ENCODE data around the gene KCNT2. TPM values are rescaled to one million over a fixed set of nuclear protein-coding genes. Genes with fewer than 3 reads are reported as not detected.

The KCNT2 gene
- total RNA-seq, 1 experiment from 2014 or later: 0.41 TPM

DNA sequence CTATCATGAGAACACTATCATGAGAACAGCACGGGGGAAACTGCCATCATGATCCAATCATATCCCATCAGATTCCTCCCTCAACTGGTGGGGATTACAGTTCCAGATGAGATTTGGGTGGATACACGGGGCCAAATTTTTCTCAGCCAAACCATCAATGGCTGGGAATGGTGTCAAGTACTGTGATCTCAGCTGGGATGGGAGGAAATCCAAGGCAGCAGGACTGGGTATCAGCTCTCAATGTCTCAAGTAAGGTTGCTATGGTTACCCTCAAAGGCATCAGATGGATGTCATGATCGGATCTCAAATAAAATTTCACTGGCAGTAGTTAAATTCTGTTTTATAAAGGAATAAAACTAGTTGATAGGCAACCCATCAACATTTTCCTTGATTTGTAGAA lies 399.0 kb downstream of the KCNT2 start:
- DNase-seq (ENCODE audit: low read depth, low spot score): no peak
- no peak overlapping the region for H3K27ac ChIP-seq (ENCODE audit: low read length)
- POLR2A ChIA-PET: no interaction called here

DNA sequence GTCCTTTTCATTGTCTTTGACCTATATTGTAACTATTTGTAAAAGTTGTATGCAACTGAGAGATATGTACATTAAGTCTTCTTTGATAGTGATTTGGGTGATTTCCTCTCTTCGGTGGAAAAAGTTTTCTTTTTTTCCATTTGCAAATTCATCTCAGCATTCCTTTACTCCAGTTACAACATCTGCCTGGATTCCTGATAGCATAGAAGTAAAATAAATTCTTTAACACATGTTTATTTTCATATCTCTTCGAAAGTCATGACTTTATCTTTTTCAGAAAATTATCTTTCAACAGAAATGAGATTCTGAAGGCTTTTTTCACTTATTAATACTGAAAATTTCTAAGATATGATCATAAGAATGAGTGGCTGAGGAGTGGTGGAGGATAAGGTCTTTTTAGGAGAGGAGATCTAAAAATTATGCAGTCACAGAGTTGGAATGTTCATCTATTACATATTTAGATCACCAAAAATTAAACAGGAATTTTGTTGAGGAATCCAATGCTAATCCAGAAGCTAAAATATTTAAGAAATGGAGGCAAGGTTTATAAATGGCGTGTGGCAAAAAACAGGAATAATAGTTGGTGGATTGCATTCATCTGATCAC lies 400.5 kb downstream of the KCNT2 start:
- no peak for ATAC-seq
- Histone ChIP-seq H3K4me1 (ENCODE audit: control insufficient read depth, insufficient read depth, low read length) (no peaks in the 10 kb centered on the region), H3K27me3 (ENCODE audit: control insufficient read depth, insufficient read depth, low read length) (no peaks in the 10 kb centered on the region), H3K27ac (ENCODE audit: low read length) (no peak overlapping the region), H3K9me3 (ENCODE audit: control insufficient read depth, insufficient read depth, low read depth, low read length) (no peaks in the 10 kb centered on the region), H3K36me3 (ENCODE audit: control insufficient read depth, insufficient read depth, low read length) (no peaks in the 10 kb centered on the region), H3K4me3 (ENCODE audit: low read depth in 2 of 2, low read length in 2 of 2) (no peak overlapping the region)
- CTCF ChIA-PET: no interaction called here
- TF ChIP-seq POLR2AphosphoS5 (IDR thresholded peaks at IDR 0.05; ENCODE audit: low read depth, low read length) (no peak), TCF7L2 (IDR thresholded peaks at IDR 0.05; ENCODE audit: low read depth, low read length) (no peak), SIN3A (IDR thresholded peaks at IDR 0.05; ENCODE audit: borderline replicate concordance, insufficient read depth, low read depth, low read length) (no peak)
- TF ChIP-seq, protein P1, sequence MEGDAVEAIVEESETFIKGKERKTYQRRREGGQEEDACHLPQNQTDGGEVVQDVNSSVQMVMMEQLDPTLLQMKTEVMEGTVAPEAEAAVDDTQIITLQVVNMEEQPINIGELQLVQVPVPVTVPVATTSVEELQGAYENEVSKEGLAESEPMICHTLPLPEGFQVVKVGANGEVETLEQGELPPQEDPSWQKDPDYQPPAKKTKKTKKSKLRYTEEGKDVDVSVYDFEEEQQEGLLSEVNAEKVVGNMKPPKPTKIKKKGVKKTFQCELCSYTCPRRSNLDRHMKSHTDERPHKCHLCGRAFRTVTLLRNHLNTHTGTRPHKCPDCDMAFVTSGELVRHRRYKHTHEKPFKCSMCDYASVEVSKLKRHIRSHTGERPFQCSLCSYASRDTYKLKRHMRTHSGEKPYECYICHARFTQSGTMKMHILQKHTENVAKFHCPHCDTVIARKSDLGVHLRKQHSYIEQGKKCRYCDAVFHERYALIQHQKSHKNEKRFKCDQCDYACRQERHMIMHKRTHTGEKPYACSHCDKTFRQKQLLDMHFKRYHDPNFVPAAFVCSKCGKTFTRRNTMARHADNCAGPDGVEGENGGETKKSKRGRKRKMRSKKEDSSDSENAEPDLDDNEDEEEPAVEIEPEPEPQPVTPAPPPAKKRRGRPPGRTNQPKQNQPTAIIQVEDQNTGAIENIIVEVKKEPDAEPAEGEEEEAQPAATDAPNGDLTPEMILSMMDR (IDR thresholded peaks at IDR 0.05): no peak
- TF ChIP-seq, protein P2, sequence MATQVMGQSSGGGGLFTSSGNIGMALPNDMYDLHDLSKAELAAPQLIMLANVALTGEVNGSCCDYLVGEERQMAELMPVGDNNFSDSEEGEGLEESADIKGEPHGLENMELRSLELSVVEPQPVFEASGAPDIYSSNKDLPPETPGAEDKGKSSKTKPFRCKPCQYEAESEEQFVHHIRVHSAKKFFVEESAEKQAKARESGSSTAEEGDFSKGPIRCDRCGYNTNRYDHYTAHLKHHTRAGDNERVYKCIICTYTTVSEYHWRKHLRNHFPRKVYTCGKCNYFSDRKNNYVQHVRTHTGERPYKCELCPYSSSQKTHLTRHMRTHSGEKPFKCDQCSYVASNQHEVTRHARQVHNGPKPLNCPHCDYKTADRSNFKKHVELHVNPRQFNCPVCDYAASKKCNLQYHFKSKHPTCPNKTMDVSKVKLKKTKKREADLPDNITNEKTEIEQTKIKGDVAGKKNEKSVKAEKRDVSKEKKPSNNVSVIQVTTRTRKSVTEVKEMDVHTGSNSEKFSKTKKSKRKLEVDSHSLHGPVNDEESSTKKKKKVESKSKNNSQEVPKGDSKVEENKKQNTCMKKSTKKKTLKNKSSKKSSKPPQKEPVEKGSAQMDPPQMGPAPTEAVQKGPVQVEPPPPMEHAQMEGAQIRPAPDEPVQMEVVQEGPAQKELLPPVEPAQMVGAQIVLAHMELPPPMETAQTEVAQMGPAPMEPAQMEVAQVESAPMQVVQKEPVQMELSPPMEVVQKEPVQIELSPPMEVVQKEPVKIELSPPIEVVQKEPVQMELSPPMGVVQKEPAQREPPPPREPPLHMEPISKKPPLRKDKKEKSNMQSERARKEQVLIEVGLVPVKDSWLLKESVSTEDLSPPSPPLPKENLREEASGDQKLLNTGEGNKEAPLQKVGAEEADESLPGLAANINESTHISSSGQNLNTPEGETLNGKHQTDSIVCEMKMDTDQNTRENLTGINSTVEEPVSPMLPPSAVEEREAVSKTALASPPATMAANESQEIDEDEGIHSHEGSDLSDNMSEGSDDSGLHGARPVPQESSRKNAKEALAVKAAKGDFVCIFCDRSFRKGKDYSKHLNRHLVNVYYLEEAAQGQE (IDR thresholded peaks at IDR 0.05; ENCODE audit: insufficient read depth in 1 of 2, low read depth in 2 of 2, low read length in 1 of 2): no peak
- no TSS peak for BruUV-seq (replicated peaks)
- intact Hi-C loops (cut with micrococcal nuclease; ENCODE audit: unreplicated experiment): no loop called here
- no peak for DNase-seq (ENCODE audit: low read depth, low spot score)
- POLR2A ChIA-PET: no interaction called here
- in situ Hi-C loops (cut with HindIII; ENCODE audit: low pct_unique_long_range_greater_than_20kb, low sequenced_read_pairs): no loop called here

More for the DNA sequence above, 399.0 kb downstream of the KCNT2 start:
- Histone ChIP-seq H3K36me3 (ENCODE audit: control insufficient read depth, insufficient read depth, low read length) (no peaks in the 10 kb centered on the region), H3K4me3 (ENCODE audit: low read depth in 2 of 2, low read length in 2 of 2) (no peak overlapping the region), H3K4me1 (ENCODE audit: control insufficient read depth, insufficient read depth, low read length) (no peaks in the 10 kb centered on the region), H3K27me3 (ENCODE audit: control insufficient read depth, insufficient read depth, low read length) (no peaks in the 10 kb centered on the region), H3K9me3 (ENCODE audit: control insufficient read depth, insufficient read depth, low read depth, low read length) (no peaks in the 10 kb centered on the region)
- no peak for ATAC-seq
- intact Hi-C loops (cut with micrococcal nuclease; ENCODE audit: unreplicated experiment): no loop called here
- CTCF ChIA-PET: no interaction called here
- no TSS peak for BruUV-seq (replicated peaks)
- in situ Hi-C loops (cut with HindIII; ENCODE audit: low pct_unique_long_range_greater_than_20kb, low sequenced_read_pairs): no loop called here
- TF ChIP-seq, protein P1 (IDR thresholded peaks at IDR 0.05): no peak
- no peak for TF ChIP-seq POLR2AphosphoS5 (IDR thresholded peaks at IDR 0.05; ENCODE audit: low read depth, low read length)
- TF ChIP-seq, protein P2 (IDR thresholded peaks at IDR 0.05; ENCODE audit: insufficient read depth in 1 of 2, low read depth in 2 of 2, low read length in 1 of 2): no peak
- no peak for TF ChIP-seq SIN3A (IDR thresholded peaks at IDR 0.05; ENCODE audit: borderline replicate concordance, insufficient read depth, low read depth, low read length)
- TF ChIP-seq TCF7L2 (IDR thresholded peaks at IDR 0.05; ENCODE audit: low read depth, low read length): no peak
